GM21529 (cell line): ENCODE results near the gene INSR.
"Not testable (repeated sequence)": the region's sequence is repeated elsewhere in the genome, so short reads cannot be mapped to it uniquely, and the experiment has no call there.

ENCODE experiments used
- ATAC-seq: cut with Tn5 transposase; IDR thresholded peaks from one replicate; pipeline ENCODE4 v1.9.1; 2021; ENCODE audit not compliant: unreplicated experiment

The INSR gene

GRCh38 chr19:7293762-7294557, at the start of gene INSR:
Gene INSR (minus strand): TSS chr19:7294414. CDS start chr19:7293891, 523 bp downstream.
- ATAC-seq: peak; percentile 69

- ATAC-seq: no peak
Measured at GRCh38 chr19:7342143-7342542, 47.9 kb upstream of the INSR start.

GRCh38 chr19:7340959-7341837, 47.0 kb upstream of the INSR start:
- no peak for ATAC-seq

- peak; percentile 64 for ATAC-seq
Measured at GRCh38 chr19:7337380-7338194, 43.4 kb upstream of the INSR start.

DNA sequence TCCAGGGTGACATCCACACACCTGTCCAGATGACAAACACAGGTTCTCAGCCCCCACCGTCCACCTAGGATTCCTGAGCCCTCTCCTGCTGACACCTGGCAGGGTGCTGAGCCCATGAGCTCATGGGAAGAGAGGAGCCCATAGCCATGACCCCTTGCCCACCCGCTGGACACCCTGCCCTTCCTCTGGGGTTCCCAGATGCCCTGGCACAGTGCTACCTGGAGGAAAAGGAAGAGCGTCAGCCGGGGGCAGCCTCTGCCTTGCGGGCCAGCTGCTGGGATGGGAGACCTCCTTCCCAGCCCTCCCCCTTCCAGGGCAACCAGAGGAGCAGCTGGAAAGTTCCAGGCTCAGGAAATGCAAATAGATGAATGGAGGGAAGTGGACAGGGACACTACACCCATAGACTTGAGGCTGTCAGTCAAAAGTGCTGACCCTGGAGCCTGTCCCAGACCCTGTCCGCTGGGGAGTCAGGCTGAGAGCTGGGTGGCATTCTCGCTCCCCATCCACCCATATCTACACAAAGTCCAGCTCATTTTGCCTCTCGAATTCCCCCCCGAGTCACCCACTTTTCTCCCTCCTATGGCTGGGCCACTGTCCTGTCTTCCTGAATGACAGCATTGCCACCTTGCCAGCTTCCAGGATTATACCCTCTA, 42.2 kb upstream of the INSR start:
- ATAC-seq: no peak

DNA sequence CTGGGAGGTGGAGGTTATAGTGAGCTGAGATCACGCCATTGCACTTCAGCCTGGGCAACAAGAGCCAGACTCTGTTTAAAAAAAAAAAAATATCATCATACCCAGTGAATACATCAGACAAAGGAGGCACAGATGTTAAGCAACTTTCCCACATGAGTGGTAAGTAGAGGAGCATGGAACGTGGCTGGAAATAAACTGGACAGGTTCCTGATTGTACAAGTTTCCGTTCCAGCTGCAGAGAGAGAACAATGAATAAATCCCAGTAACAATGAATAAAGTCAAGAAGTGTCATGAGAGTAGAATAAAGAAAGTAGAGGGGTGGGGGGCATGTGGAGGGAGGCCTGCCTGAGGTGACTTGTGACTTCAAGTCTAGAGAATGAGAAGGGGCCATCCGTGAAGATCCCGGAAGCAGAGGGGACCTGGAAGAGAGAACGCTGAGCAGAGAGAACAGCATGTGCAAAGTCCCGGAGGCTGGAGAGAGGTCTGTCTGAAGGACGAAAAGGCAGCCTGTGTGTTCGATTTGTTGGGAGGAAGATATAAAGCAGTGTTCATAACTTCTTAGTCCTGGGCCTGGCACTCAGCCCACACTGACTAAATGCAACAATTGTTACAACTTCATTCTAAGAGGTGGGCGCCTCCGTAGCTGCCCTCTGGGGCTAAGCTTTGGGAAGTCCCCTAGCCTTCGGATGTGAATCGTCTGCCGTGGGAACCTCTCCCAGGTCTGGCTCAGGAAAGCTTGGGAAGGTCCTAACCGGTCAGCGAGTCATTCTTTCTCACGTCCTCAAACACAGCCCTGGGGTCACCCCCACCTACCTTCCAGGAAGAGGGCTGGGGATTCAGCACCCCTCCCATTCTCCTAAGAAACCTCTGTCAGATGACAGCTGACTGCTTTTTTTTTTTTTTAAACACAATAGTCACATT, 39.2 kb upstream of the INSR start:
- ATAC-seq: no peak

DNA sequence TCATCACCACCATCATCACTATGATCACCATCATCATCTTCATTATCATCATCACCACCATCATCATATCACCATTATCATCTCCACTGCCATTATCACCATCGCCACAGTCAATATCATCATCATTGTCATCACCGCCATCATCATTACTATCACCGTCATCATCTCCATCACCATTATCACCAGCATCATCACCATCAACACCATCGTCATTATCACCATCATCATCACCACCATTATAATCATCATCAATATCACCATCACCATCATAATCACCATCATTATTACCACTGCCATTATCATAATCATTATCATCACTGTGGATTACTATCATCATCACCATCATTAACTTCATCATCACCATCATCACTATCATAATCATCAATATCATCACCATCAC, 37.2 kb upstream of the INSR start:
- no peak for ATAC-seq

GRCh38 chr19:7328647-7329046, 34.4 kb upstream of the INSR start:
- no peak for ATAC-seq

DNA sequence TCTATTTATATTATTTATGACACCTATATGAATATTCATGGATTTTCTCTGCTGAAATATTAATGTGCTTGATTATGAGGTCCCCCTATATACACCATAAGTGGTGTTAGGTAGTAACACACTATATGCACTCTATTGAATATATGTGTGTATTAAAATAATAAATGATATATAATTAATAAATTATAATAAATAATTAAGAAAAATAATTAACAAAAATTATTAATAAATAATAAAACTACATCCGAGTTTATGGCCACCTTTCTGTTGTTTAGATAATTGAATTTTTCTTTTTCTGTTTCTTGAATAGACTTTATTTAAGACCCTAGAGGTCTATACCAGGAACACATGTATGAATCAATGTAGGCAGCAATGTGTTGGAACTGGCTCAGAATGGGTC, 33.6 kb upstream of the INSR start:
- ATAC-seq: no peak

DNA sequence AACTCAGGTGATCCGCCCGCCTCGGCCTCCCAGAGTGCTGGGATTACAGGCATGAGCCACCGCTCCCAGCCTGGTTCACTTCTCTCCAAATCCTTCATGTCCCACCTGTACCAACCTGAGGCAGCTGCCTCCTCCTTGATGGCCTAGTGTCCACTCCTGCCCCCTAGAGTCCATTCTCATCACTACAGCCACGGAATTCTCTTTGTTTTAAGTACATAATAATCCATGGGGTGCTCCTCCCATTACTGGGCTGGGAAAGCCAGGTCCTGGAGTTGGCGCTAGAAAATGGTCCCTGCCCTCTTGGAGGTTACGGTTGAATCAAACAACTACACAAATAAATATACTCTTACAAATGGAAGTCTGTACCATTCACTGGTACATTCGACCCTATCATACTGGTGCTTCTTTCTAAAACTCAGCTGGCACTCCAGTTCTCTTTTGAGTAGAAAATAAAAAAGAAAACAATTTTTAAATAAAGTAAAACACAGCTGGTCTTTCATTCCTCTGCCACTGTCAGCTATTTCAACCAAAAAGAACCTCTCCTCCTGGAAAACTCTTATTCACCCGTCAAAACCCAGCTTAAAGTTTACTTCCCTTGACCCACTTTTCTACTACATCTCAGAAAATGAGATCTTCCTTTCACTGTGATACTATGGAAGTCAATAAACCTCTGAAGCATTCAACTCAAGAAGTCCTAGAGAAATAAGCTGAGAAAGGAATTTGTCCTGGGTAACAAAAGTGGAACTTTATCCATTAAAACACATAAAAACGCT, 32.1 kb upstream of the INSR start:
- ATAC-seq: no peak

DNA sequence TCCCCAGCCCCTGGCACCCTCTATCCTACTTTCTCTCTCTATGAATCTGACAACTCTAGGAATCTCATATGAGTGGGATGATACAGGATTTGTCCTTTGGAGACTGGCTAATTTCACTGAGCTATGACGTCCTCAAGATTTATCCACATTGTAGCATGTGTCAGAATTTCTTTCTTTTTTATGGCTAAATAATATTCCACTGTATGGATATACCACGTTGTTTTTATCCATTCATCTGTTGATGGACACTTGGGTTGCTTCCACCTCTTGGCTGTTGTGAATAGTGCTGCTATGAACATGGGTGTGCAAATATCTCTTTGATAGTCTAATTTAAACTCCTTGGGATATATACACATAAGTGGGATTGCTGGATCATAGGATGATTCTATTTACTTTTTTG, 24.0 kb upstream of the INSR start:
- no peak for ATAC-seq

- ATAC-seq: no peak
Measured at GRCh38 chr19:7312816-7313215, 18.6 kb upstream of the INSR start.

DNA sequence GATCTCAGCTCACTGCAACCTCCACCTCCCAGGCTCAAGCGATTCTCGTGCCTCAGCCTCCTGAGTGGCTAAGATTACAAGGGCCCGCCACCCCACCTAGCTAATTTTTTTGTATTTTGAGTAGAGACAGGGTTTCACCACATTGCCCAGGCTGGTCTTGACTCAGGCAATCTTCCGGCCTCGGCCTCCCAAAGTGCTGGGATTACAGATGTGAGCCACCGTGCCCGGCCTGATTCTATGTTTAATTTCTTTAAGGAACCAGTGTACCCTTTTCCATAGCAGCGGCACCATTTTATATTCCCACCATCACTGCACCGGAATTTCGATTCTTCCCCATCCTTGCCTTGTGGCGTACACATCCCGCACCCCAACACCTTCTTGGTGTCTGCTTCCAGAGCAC, 17.7 kb upstream of the INSR start:
- no peak for ATAC-seq

GRCh38 chr19:7308327-7308726, 14.1 kb upstream of the INSR start:
- ATAC-seq: not testable (repeated sequence)

- no peak for ATAC-seq
Measured at GRCh38 chr19:7307590-7308218, 13.5 kb upstream of the INSR start.

DNA sequence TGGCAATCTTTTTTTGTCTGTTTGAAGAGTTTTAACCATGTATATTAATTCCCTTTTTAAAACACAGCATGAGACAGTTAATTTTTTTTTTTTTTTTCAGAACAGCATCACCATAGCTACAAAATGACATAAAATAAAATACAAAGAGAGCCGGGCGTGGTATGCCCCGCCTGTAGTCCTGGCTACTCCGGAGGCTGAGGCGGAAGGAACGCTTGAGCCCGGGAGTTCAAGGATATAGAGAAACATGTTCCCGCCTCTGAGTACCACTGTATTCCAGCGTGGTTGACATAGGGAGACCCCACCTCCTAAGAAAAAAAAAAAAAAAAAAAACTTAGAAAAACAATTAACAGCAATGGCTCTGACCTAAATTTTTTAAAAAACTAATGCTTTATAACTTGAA, 10.0 kb upstream of the INSR start:
- no peak for ATAC-seq

- no peak for ATAC-seq
Measured at GRCh38 chr19:7303470-7303869, 9.3 kb upstream of the INSR start.

- no peak for ATAC-seq
Measured at GRCh38 chr19:7301525-7301924, 7.3 kb upstream of the INSR start.

DNA sequence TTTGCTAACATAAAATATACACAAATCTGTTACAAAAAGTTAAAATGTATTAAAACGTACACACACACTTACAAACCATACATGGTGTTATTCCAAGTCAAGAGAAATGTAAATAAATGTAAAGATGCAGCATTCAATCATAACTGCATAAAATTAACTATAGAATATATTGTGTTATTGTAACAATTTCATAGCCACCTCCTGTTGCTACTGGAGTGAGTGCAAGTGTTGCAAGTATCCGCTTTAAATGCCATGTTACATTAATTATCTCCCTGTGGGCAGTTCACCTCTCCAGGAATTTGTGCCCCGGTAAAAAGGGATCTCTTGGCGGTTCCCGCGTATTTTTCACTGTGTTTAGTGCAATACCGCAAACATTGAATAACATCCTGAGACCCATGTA, 3.5 kb upstream of the INSR start:
- no peak for ATAC-seq
